Measurements from ENCODE around the gene PCGF3. TPM values are rescaled to one million over a fixed set of nuclear protein-coding genes. Genes with fewer than 3 reads are reported as not detected.

PCGF3 gene
- total and polyA plus RNA-seq, 9 of the 15 experiments (the other 6 are each of a cell fraction or from before 2014, with no cell fraction given), result 2.6 to 46.1 (median 20.3) TPM

DNA sequence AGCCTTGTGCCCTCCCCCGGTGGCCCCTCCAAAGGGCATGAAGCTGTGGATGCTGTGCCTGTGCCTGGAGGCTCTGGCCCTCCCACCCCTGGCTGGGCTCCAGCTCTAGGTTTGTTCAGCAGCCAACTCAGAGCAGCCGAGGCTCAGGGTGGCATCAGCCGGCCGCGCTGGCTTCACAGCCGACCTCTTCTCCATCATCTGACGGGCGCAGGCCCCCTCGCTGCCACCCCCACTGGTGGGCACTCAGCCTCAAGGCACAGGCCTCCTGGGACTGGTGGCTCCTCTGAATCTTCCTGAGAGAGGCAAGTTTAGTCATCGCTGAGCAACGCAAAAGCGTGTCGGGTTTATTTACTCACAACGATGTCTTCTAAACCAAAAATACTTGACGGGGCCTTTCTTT is 46.0 kb downstream of the PCGF3 start:
- H3K4me3 ChIP-seq, result no peak overlapping the region
- no peak overlapping the region for H3K27ac ChIP-seq (ENCODE audit: extremely low read depth, low read depth, low read length)
- intact Hi-C loops (cut with micrococcal nuclease), result no loop called here
- H3K79me2 ChIP-seq (ENCODE audit: control insufficient read depth, insufficient read depth, low read length), result 0 out of 3 replicates have a peak, but pooled peaks cover 7% of the 10 kb centered on the region
- H3K36me3 ChIP-seq (ENCODE audit: control insufficient read depth, insufficient read depth, low read length), result peaks cover 66% of the 10 kb centered on the region
- peaks cover 1% of the 10 kb centered on the region; the same call in 1 of the 2 replicates for H3K9me3 ChIP-seq (replicated peaks; ENCODE audit: control insufficient read depth, insufficient read depth, low read depth, low read length)
- no peaks in the 10 kb centered on the region for H3K4me1 ChIP-seq (replicated peaks in 1 of 2; ENCODE audit: control insufficient read depth in 2 of 2, insufficient read depth in 2 of 2, low read length in 2 of 2)
- WGBS (ENCODE audit: insufficient coverage, low coverage, missing lambda C conversion rate), result 92% methylated on average over 15 of the region's 15 CpGs
- H4K20me1 ChIP-seq (replicated peaks; ENCODE audit: control insufficient read depth, insufficient read depth, low read length), result no peaks in the 10 kb centered on the region
- no peak for FAIRE-seq
- H2AFZ ChIP-seq (ENCODE audit: low read depth, low read length), result no peak overlapping the region
- no peak for DNase-seq (ENCODE audit: extremely low read depth in 1 of 4, low spot score in 3 of 4)
- in situ Hi-C loops (cut with MboI), result no loop called here
- TF ChIP-seq, protein P1, sequence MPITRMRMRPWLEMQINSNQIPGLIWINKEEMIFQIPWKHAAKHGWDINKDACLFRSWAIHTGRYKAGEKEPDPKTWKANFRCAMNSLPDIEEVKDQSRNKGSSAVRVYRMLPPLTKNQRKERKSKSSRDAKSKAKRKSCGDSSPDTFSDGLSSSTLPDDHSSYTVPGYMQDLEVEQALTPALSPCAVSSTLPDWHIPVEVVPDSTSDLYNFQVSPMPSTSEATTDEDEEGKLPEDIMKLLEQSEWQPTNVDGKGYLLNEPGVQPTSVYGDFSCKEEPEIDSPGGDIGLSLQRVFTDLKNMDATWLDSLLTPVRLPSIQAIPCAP (CRISPR knock-in tag; IDR thresholded peaks at IDR 0.05; ENCODE audit: borderline replicate concordance), result no peak
- TF ChIP-seq, protein P2, sequence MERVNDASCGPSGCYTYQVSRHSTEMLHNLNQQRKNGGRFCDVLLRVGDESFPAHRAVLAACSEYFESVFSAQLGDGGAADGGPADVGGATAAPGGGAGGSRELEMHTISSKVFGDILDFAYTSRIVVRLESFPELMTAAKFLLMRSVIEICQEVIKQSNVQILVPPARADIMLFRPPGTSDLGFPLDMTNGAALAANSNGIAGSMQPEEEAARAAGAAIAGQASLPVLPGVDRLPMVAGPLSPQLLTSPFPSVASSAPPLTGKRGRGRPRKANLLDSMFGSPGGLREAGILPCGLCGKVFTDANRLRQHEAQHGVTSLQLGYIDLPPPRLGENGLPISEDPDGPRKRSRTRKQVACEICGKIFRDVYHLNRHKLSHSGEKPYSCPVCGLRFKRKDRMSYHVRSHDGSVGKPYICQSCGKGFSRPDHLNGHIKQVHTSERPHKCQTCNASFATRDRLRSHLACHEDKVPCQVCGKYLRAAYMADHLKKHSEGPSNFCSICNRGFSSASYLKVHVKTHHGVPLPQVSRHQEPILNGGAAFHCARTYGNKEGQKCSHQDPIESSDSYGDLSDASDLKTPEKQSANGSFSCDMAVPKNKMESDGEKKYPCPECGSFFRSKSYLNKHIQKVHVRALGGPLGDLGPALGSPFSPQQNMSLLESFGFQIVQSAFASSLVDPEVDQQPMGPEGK (CRISPR knock-in tag; IDR thresholded peaks at IDR 0.05; ENCODE audit: borderline replicate concordance), result no peak
- TF ChIP-seq YY1 (IDR thresholded peaks at IDR 0.05; ENCODE audit: borderline replicate concordance in 1 of 3, control insufficient read depth in 1 of 3, extremely low read depth in 1 of 3, insufficient read depth in 3 of 3, insufficient read length in 1 of 3, insufficient replicate concordance in 2 of 3, low read depth in 1 of 3, low read length in 2 of 3), result no peak
- TF ChIP-seq DNMT1 (IDR thresholded peaks at IDR 0.05), result no peak
- peak; percentile 33; the same call in 1 of the 2 replicates for TF ChIP-seq POLR2G (IDR thresholded peaks at IDR 0.05; ENCODE audit: low read depth, low read length)
- no peak for TF ChIP-seq SRSF3 (IDR thresholded peaks at IDR 0.05; ENCODE audit: insufficient read depth, low read length)
- H3K4me2 ChIP-seq (ENCODE audit: insufficient read depth, low read length), result no peak overlapping the region
- BruUV-seq (replicated peaks), result no TSS peak
- CTCF ChIA-PET (ENCODE audit: low intra/inter-chr PET ratio), result no interaction called here
- no peak overlapping the region for H3K9ac ChIP-seq (ENCODE audit: insufficient read depth in 1 of 2, low read depth in 2 of 2, low read length in 2 of 2)
- no peaks in the 10 kb centered on the region for H3K9me1 ChIP-seq (ENCODE audit: control insufficient read depth, insufficient read depth, low read length)
- no peak for ATAC-seq
- POLR2A ChIA-PET, result interaction anchor here (1.1 kb wide), 1 partner anchor 9 kb away, joined by 3 read pairs; no protein-coding TSS in a partner anchor
- H3K27me3 ChIP-seq (ENCODE audit: control insufficient read depth in 2 of 2, insufficient read depth in 2 of 2, low read length in 2 of 2), result no peaks in the 10 kb centered on the region

Data from K562 (cell line).